ENCODE measurements around the gene GPR107.

DNA sequence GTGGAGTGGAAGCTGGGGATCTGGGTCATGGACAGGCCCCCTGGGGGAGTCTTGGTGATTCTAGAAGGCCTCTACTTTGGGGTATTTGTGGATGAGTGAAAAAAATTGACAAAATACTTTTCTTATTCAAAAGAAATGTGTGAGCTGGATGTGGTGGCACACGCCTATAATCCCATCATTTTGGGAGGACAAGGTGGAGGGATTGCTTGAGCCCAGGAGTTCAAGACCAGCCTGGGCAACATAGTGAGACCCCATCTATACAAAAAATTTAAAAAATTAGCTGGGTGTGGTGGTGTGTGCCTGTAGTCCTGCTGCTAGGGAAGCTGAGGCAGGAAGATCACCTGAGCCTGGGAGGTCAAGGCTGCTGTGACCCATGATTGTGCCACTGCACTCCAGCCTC, 111.9 kb downstream of the GPR107 start:
- TF ChIP-seq TAF1 (IDR thresholded peaks at IDR 0.05; ENCODE audit: low read depth, low read length) (no peak), POLR2A (IDR thresholded peaks at IDR 0.05; ENCODE audit: control extremely low read depth in 1 of 2, low read depth in 2 of 2, low read length in 2 of 2) (no peak), EZH2 (IDR thresholded peaks at IDR 0.05; ENCODE audit: low read depth, low read length, severe bottlenecking) (no peak), SUZ12 (IDR thresholded peaks at IDR 0.05; ENCODE audit: low read length) (no peak), POLR2AphosphoS5 (IDR thresholded peaks at IDR 0.05; ENCODE audit: low read depth, low read length) (no peak), CHD2 (IDR thresholded peaks at IDR 0.05; ENCODE audit: low read length) (no peak), MAFK (IDR thresholded peaks at IDR 0.05; ENCODE audit: low read depth, low read length) (no peak), GABPA (IDR thresholded peaks at IDR 0.05; ENCODE audit: borderline replicate concordance, insufficient read depth, low read length) (no peak), RXRA (IDR thresholded peaks at IDR 0.05; ENCODE audit: insufficient read depth, low read depth, low read length) (no peak), JUND (IDR thresholded peaks at IDR 0.05; ENCODE audit: low read length) (no peak)
- TF ChIP-seq, protein P1, sequence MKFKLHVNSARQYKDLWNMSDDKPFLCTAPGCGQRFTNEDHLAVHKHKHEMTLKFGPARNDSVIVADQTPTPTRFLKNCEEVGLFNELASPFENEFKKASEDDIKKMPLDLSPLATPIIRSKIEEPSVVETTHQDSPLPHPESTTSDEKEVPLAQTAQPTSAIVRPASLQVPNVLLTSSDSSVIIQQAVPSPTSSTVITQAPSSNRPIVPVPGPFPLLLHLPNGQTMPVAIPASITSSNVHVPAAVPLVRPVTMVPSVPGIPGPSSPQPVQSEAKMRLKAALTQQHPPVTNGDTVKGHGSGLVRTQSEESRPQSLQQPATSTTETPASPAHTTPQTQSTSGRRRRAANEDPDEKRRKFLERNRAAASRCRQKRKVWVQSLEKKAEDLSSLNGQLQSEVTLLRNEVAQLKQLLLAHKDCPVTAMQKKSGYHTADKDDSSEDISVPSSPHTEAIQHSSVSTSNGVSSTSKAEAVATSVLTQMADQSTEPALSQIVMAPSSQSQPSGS (IDR thresholded peaks at IDR 0.05; ENCODE audit: low read length) = no peak
- TF ChIP-seq, protein P2, sequence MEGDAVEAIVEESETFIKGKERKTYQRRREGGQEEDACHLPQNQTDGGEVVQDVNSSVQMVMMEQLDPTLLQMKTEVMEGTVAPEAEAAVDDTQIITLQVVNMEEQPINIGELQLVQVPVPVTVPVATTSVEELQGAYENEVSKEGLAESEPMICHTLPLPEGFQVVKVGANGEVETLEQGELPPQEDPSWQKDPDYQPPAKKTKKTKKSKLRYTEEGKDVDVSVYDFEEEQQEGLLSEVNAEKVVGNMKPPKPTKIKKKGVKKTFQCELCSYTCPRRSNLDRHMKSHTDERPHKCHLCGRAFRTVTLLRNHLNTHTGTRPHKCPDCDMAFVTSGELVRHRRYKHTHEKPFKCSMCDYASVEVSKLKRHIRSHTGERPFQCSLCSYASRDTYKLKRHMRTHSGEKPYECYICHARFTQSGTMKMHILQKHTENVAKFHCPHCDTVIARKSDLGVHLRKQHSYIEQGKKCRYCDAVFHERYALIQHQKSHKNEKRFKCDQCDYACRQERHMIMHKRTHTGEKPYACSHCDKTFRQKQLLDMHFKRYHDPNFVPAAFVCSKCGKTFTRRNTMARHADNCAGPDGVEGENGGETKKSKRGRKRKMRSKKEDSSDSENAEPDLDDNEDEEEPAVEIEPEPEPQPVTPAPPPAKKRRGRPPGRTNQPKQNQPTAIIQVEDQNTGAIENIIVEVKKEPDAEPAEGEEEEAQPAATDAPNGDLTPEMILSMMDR (IDR thresholded peaks at IDR 0.05; ENCODE audit: control extremely low read depth in 1 of 3, insufficient read depth in 1 of 3, low read depth in 1 of 3, low read length in 3 of 3) = no peak
